GM21529 (cell line): ENCODE measurements around the gene TPX2.
"Not testable (repeated sequence)": the region's sequence is repeated elsewhere in the genome, so short reads cannot be mapped to it uniquely, and the experiment has no call there.

Experiments used
- ATAC-seq: cut with Tn5 transposase; IDR thresholded peaks from one replicate; pipeline ENCODE4 v1.9.1; 2021; ENCODE audit not compliant: unreplicated experiment

TPX2 gene

DNA sequence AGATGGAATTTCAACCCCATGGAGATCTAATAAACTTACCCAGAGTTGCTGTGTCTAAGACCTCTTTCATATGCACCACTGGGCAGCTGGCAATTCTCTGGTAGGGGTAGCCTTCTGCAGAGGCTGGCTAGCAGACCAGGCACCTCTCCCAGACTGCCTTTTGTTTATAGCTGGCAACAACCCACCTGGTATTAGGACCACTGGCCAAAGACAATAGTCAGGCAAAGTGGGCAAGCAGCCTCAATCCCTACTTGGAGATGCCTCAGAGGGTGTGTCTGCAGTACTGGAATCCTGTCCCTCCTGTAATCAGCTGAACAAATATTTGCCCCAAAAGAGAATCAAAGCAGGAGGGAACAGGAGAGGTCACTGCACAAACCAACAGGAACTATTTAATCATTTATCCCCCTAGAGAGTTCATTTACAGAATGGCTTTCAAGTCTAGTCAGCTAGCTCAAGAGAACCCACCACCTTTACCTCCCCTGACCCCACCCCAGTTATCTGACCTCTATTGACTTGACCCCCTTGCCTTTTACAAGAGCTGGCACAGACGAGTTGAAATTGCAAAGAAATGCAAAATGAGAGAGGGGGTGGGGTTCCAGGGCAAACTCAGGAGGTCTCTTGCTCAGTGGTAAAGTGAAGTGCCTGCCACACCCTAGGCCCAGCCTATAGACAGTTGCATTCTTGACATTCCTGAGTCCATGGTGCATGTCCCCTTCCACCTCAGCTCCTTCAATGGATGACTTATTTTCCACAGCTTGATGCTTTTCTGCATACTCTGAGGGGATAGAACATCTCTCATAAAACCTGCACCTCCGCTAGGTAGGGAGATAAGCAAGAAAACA, 19.2 kb upstream of the TPX2 start:
- ATAC-seq: no peak

- ATAC-seq: no peak
Observed at GRCh38 chr20:31720486-31721407, 18.3 kb upstream of the TPX2 start.

GRCh38 chr20:31721408-31722256, 17.5 kb upstream of the TPX2 start:
- ATAC-seq: no peak

DNA sequence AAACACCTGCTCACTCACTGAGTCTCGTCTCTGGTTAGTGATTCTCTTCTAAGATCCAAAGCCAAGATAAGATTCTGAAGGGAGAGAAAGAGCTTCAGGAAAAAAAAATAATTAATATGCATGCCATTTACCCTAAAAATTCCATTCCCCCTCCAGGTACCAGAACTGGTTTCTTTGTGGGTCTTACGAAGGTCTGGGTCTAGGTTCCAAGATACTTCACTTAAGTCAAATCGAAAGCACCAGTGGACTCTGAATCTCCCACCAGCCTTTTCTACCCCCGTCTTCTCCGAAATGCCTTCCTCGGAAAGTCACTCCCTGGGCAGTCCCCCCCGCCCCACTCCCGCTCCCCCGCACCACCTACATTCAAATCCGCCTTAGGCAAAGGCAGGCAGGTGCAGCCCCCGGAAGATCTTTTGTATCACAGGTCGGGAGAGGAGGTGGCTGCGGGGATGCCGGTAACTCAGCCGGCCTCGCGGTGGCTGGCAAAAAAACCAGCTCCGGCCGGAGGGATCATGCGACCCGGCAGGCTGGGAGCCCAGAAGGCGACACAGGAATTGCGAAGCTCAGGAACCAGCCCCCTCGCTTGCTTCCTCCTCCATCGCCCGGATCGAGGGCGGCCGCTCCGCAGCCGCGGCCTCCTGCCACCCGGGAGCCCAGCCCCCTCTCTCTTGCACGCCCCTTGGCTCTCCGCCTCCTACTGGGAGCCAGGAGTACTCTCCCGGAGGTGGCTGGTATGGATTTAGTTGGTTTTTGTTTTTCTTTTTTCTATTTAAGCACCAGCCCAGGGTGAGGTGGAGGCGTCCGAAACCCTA, 16.6 kb upstream of the TPX2 start, which contains the start of gene BCL2L1:
BCL2L1 (minus strand) TSS at position 612 of the 812 bp plus-strand sequence. CDS start 650 bp downstream, outside the sequence.
- peak; percentile 28 for ATAC-seq

GRCh38 chr20:31723069-31723318, 16.1 kb upstream of the TPX2 start:
- no peak for ATAC-seq

DNA sequence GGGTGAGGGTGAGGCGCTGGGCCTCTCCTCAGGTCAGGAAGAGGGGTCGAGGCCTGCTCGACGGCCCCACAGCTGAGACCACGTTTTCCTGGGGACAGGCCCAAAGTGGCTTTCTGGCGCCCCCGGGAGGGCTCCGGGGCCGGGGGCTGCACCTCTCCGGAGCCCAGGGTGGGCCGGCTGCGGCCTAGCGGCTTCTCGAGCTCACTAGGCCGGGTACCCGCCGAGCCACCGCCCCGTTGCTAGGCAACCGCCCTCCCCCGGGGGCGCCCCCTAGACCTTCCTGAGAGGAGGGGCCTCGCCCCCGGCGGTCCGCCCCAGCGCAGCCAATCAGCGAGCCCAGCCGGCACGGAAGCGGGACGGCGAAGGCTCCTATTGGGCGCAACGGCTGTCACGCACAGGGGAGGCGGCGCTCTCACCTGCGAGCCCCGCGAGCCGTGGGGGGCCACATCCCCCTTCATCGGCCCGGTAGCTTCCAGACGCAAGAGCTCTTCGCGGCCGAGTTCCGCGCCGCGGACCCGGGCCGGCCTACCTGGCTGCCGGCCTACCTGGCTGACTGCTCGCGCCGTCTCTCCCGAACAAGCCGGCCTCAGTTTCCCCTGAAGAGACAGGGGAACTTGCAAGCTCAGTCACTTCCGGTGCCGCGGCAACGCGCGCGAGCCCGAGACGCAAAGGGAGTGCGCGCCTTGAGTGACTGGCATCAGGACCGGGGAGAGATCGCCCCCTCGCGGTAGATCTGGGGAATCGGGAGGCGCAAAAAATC, 15.6 kb upstream of the TPX2 start:
- ATAC-seq: peak; percentile 79

- ATAC-seq: no peak
Observed at GRCh38 chr20:31731321-31731717, 7.8 kb upstream of the TPX2 start.

DNA sequence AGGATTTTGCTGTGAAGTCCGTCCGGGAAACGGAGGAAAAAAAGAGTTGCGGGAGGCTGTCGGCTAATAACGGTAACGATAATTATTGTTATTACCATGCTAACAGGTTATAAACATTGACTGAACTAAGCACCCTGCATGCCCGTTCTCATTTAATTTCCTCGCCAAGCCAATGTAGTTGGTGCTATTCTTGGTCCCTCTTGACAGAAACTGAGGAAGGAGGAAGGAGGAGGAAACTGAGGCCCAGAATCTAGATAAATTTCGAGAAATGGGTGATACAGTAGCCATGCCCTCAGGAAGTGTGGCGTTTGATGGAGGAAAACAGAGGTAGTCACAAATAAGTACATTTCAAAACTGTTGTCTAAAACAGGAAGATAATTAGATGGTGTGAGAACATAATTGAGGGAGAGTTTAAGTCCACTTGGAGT, 474 bp downstream of the TPX2 start:
- peak; percentile 6 for ATAC-seq

GRCh38 chr20:31740208-31740607, 1.1 kb downstream of the TPX2 start:
- no peak for ATAC-seq

- ATAC-seq: no peak
Observed at GRCh38 chr20:31740656-31741323, 1.7 kb downstream of the TPX2 start.

DNA sequence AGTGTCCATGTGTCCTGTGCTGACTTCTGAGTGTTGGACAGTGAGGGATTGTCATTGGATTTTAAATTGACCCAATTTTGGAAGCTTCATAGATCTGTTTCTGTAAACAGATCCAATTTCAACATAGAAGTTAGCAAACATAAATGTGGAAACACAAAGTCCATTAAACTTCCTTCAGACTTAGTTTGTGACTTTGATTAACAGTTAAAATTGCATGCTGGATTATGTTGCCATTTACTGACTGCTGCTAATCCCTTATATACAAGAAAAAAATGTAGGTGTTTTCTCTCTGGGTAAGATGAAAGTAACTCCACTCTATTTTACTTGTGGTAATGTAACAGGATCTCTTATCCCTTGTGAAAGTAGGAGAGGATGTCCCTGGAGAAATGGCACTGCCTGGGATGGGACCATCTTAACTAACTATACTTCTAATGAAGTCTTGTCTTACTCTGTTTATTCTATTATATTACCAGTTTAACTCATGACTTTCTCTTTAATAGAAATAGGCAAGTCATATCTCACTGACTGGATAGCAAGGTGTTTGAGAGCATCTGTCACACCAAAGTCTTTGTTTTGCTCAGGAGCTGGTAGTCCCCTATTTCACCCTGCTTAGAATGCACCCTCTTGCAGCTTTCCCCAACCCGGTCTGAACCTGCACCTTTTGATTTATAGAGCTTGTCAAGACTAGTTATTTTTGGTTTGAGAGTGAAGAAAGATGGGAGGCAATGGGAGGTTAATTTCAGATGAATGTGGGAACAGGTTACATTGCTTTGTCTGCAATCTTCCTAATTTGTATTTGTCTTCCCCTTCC, 7.2 kb downstream of the TPX2 start:
- no peak for ATAC-seq

DNA sequence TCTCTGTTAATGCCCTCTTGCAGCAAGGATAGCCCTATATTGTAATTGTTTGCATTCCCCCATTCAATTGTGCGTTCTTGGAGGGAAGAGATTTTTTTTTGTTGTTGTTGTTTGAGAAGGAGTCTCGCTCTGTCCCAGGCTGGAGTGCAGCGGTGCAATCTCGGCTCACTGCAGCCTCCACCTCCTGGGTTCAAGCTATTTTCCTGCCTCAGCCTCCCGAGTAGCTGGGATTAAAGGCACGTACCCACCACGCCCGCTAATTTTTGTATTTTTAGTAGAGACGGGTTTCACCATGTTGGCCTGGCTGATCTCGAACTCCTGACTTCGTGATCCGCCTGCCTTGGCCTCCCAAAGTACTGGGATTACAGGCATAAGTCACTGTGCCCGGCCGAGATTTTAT, 7.9 kb downstream of the TPX2 start:
- not testable (repeated sequence) for ATAC-seq

- no peak for ATAC-seq
Observed at GRCh38 chr20:31747640-31748039, 8.6 kb downstream of the TPX2 start.

- ATAC-seq: no peak
Observed at GRCh38 chr20:31749223-31749622, 10.1 kb downstream of the TPX2 start.

- ATAC-seq: no peak
Observed at GRCh38 chr20:31751126-31751525, 12.0 kb downstream of the TPX2 start.

GRCh38 chr20:31757254-31757653, 18.2 kb downstream of the TPX2 start:
- ATAC-seq: no peak

- no peak for ATAC-seq
Observed at GRCh38 chr20:31758521-31758920, 19.4 kb downstream of the TPX2 start.

DNA sequence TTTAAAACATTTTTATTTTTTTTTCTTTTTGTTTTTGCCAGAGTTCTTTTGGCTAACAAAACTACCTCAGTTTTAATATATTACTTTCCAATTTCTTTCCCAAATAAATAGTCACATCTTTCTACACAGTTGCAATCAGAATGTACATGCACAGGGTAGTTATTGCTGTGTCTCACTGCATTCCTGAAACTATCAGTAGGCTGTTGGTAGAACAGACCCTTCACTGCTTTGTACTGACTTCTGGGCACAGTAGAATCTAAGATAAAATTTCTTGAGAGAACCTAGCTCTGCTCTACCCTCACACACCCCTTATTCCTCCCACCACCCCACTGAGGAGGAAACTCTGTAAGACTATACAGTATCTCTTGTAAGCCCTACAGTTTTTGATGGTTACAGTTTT, 19.9 kb downstream of the TPX2 start:
- ATAC-seq: no peak
